Measurements from ENCODE around the gene KIF26B.

Gene KIF26B

DNA sequence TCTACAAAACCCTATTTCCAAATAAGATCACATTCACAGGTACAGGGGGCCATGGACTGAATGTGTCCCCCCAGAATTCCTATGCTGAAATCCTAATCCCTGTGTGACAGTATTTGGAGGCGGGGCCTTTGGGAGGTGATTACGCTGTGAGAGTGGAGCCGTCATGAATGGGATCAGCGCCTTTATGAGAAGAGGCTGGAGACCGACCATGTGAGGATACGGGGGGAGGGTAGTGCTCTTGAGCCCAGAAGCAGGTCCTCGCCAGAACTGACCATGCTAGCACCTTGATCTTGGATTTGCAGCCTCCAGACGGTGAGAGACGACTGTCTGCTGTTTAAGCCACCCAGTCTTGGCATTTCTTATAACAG is 23.8 kb upstream of the KIF26B start:
- no peak overlapping the region for H3K9ac ChIP-seq (ENCODE audit: low read length)
- no peaks in the 10 kb centered on the region for H3K36me3 ChIP-seq (ENCODE audit: low read length)
- no peak overlapping the region for H3K4me3 ChIP-seq (ENCODE audit: insufficient read depth, low read length, poor library complexity, severe bottlenecking)
- H3K9me3 ChIP-seq (ENCODE audit: insufficient read depth, low read length) = no peaks in the 10 kb centered on the region
- no peaks in the 10 kb centered on the region for H3K9me2 ChIP-seq (replicated peaks; ENCODE audit: insufficient read depth, low read length)
- H2AFZ ChIP-seq (ENCODE audit: low read depth, low read length, severe bottlenecking) = no peak overlapping the region
- no peak for TF ChIP-seq EZH2phosphoT487 (conservative IDR thresholded peaks at IDR 0.05; ENCODE audit: low read length)
- TF ChIP-seq, protein P1, sequence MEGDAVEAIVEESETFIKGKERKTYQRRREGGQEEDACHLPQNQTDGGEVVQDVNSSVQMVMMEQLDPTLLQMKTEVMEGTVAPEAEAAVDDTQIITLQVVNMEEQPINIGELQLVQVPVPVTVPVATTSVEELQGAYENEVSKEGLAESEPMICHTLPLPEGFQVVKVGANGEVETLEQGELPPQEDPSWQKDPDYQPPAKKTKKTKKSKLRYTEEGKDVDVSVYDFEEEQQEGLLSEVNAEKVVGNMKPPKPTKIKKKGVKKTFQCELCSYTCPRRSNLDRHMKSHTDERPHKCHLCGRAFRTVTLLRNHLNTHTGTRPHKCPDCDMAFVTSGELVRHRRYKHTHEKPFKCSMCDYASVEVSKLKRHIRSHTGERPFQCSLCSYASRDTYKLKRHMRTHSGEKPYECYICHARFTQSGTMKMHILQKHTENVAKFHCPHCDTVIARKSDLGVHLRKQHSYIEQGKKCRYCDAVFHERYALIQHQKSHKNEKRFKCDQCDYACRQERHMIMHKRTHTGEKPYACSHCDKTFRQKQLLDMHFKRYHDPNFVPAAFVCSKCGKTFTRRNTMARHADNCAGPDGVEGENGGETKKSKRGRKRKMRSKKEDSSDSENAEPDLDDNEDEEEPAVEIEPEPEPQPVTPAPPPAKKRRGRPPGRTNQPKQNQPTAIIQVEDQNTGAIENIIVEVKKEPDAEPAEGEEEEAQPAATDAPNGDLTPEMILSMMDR (IDR thresholded peaks at IDR 0.05; ENCODE audit: insufficient read depth, low read length, poor library complexity, severe bottlenecking) = no peak
- H3K27me3 ChIP-seq (ENCODE audit: low read length) = no peaks in the 10 kb centered on the region
- H3K27ac ChIP-seq (ENCODE audit: low read depth, low read length) = no peak overlapping the region
- no peaks in the 10 kb centered on the region for H3K79me2 ChIP-seq (ENCODE audit: insufficient read depth, low read length)
- H4K20me1 ChIP-seq (ENCODE audit: low read depth, low read length) = no peaks in the 10 kb centered on the region
- H3F3A ChIP-seq (ENCODE audit: insufficient read depth) = no peaks in the 10 kb centered on the region
- H3K4me2 ChIP-seq (ENCODE audit: low read depth, low read length, poor library complexity, severe bottlenecking) = no peak overlapping the region

DNA sequence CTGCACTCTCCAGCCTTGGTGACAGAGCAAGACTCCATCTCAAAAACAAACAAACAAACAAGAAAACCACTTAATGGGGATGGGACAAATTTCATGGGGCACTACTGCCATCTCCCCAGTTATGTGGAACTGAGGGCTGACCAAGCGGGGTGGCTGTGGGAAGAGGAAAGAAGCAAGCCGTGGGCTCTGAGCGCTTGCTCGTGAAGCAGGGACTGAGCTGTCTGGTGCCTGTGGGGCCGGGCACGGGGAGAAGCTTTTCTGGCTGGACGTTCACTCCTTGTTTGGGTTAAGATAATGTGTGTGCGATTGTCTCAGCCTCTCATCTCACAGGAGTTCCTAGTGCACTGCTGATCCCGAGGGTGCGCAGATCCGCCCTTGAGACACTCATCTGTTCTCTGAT is 22.0 kb upstream of the KIF26B start:
- H3F3A ChIP-seq (ENCODE audit: insufficient read depth) = no peaks in the 10 kb centered on the region
- H3K27ac ChIP-seq (ENCODE audit: low read depth, low read length) = no peak overlapping the region
- no peaks in the 10 kb centered on the region for H3K36me3 ChIP-seq (ENCODE audit: low read length)
- no peaks in the 10 kb centered on the region for H3K79me2 ChIP-seq (ENCODE audit: insufficient read depth, low read length)
- H3K4me2 ChIP-seq (ENCODE audit: low read depth, low read length, poor library complexity, severe bottlenecking) = no peak overlapping the region
- H3K9me2 ChIP-seq (replicated peaks; ENCODE audit: insufficient read depth, low read length) = no peaks in the 10 kb centered on the region
- TF ChIP-seq EZH2phosphoT487 (conservative IDR thresholded peaks at IDR 0.05; ENCODE audit: low read length) = no peak
- TF ChIP-seq, protein P1 (IDR thresholded peaks at IDR 0.05; ENCODE audit: insufficient read depth, low read length, poor library complexity, severe bottlenecking) = no peak
- H3K4me3 ChIP-seq (ENCODE audit: insufficient read depth, low read length, poor library complexity, severe bottlenecking) = no peak overlapping the region
- H3K27me3 ChIP-seq (ENCODE audit: low read length) = no peaks in the 10 kb centered on the region
- no peaks in the 10 kb centered on the region for H3K9me3 ChIP-seq (ENCODE audit: insufficient read depth, low read length)
- H2AFZ ChIP-seq (ENCODE audit: low read depth, low read length, severe bottlenecking) = no peak overlapping the region
- H4K20me1 ChIP-seq (ENCODE audit: low read depth, low read length) = no peaks in the 10 kb centered on the region
- no peak overlapping the region for H3K9ac ChIP-seq (ENCODE audit: low read length)

DNA sequence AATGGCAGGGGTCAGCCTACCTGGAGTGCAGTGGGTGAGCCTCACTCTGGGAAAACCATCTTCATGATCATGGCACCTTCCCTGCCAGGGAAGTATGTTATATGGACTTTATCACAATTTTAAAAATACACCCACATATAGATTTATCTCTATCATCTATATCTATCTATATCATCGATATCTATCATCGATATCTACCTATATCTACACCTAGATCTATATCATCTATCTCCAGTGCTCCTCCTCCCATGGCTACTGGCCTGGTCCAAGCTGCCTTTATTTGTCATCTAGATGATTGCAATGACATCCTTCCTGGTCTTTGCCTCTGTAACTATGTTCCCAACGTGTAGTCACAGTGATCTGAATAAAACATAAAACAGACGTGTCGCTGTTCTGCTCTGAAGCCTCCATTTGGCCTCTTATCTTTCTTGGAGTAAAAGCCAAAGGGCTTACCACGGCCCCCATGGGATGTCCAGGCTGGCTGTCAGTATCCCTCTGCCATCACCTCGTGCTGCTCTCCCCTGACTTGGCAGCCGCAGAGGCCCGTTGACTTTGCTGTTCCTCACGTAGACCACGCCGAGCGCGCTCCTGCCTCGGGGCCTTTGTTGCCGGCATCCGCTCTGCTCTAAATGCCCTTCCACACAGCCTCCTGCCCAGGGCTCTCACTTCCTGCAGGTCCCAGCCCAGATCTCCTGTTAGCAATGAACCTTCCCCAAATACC is 20.6 kb upstream of the KIF26B start:
- no peaks in the 10 kb centered on the region for H3K9me2 ChIP-seq (replicated peaks; ENCODE audit: insufficient read depth, low read length)
- no peak overlapping the region for H3K9ac ChIP-seq (ENCODE audit: low read length)
- no peaks in the 10 kb centered on the region for H4K20me1 ChIP-seq (ENCODE audit: low read depth, low read length)
- no peaks in the 10 kb centered on the region for H3K36me3 ChIP-seq (ENCODE audit: low read length)
- no peak overlapping the region for H3K4me2 ChIP-seq (ENCODE audit: low read depth, low read length, poor library complexity, severe bottlenecking)
- no peak for TF ChIP-seq EZH2phosphoT487 (conservative IDR thresholded peaks at IDR 0.05; ENCODE audit: low read length)
- TF ChIP-seq, protein P1 (IDR thresholded peaks at IDR 0.05; ENCODE audit: insufficient read depth, low read length, poor library complexity, severe bottlenecking) = no peak
- H2AFZ ChIP-seq (ENCODE audit: low read depth, low read length, severe bottlenecking) = no peak overlapping the region
- H3K9me3 ChIP-seq (ENCODE audit: insufficient read depth, low read length) = no peaks in the 10 kb centered on the region
- no peaks in the 10 kb centered on the region for H3F3A ChIP-seq (ENCODE audit: insufficient read depth)
- H3K27ac ChIP-seq (ENCODE audit: low read depth, low read length) = no peak overlapping the region
- no peaks in the 10 kb centered on the region for H3K79me2 ChIP-seq (ENCODE audit: insufficient read depth, low read length)
- no peaks in the 10 kb centered on the region for H3K27me3 ChIP-seq (ENCODE audit: low read length)
- H3K4me3 ChIP-seq (ENCODE audit: insufficient read depth, low read length, poor library complexity, severe bottlenecking) = no peak overlapping the region

Data from SU-DHL-6 (cell line).